ENCODE measurements around the gene PWWP2B.

DNA sequence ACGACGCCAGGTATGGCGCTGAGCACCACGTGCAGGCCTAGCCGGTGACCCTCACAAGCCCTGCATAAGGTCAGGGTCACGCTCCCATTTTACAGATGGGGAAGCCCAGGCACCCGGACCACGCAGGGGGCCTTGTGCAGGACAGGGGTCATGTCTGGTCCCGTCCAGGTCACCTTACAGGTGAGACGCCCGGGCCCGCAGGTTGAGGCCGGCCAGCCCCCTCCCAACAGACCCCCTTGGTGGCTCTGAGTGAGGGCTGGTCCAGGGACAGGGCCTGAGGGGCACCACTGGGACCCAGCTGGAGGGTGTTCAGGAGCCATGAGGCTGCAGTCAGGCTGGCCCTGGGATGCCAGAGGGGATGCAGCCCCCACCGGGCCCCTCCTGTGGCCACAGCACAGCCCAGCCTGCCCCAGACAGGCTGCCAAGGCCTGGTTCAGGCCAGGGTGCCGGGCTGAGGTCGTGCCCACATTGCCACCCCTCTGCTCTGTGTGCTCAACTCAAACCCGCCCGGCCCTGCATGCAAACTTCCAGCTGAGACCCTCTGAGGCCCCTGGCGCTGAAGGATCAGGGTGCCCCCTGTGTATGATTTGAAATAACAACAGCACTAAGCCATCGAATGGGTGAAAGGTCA, 69.0 kb downstream of the PWWP2B start:
- TF ChIP-seq, protein P1, sequence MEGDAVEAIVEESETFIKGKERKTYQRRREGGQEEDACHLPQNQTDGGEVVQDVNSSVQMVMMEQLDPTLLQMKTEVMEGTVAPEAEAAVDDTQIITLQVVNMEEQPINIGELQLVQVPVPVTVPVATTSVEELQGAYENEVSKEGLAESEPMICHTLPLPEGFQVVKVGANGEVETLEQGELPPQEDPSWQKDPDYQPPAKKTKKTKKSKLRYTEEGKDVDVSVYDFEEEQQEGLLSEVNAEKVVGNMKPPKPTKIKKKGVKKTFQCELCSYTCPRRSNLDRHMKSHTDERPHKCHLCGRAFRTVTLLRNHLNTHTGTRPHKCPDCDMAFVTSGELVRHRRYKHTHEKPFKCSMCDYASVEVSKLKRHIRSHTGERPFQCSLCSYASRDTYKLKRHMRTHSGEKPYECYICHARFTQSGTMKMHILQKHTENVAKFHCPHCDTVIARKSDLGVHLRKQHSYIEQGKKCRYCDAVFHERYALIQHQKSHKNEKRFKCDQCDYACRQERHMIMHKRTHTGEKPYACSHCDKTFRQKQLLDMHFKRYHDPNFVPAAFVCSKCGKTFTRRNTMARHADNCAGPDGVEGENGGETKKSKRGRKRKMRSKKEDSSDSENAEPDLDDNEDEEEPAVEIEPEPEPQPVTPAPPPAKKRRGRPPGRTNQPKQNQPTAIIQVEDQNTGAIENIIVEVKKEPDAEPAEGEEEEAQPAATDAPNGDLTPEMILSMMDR (conservative IDR thresholded peaks at IDR 0.05; ENCODE audit: low read depth, low read length), result no peak
- TF ChIP-seq MXI1 (IDR thresholded peaks at IDR 0.05; ENCODE audit: borderline replicate concordance, low read depth, low read length) (no peak), RAD21 (IDR thresholded peaks at IDR 0.05; ENCODE audit: low read length) (no peak), POLR2A (IDR thresholded peaks at IDR 0.05; ENCODE audit: low read depth, low read length) (no peak), RFX5 (IDR thresholded peaks at IDR 0.05; ENCODE audit: low read depth, low read length) (no peak), MAFK (IDR thresholded peaks at IDR 0.05; ENCODE audit: low read depth, low read length) (no peak), CEBPB (IDR thresholded peaks at IDR 0.05; ENCODE audit: low read depth, low read length) (no peak), BHLHE40 (IDR thresholded peaks at IDR 0.05; ENCODE audit: low read depth, low read length) (no peak), NFE2L2 (IDR thresholded peaks at IDR 0.05; ENCODE audit: low read depth, low read length) (no peak), MAZ (IDR thresholded peaks at IDR 0.05; ENCODE audit: borderline replicate concordance, low read depth, low read length) (no peak), CHD1 (IDR thresholded peaks at IDR 0.05; ENCODE audit: low read depth, low read length) (no peak), SMC3 (IDR thresholded peaks at IDR 0.05; ENCODE audit: low read depth, low read length) (no peak)
- TF ChIP-seq, protein P2, sequence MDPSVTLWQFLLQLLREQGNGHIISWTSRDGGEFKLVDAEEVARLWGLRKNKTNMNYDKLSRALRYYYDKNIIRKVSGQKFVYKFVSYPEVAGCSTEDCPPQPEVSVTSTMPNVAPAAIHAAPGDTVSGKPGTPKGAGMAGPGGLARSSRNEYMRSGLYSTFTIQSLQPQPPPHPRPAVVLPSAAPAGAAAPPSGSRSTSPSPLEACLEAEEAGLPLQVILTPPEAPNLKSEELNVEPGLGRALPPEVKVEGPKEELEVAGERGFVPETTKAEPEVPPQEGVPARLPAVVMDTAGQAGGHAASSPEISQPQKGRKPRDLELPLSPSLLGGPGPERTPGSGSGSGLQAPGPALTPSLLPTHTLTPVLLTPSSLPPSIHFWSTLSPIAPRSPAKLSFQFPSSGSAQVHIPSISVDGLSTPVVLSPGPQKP (IDR thresholded peaks at IDR 0.05; ENCODE audit: borderline replicate concordance, low read depth, low read length), result no peak
- TF ChIP-seq, protein P3, sequence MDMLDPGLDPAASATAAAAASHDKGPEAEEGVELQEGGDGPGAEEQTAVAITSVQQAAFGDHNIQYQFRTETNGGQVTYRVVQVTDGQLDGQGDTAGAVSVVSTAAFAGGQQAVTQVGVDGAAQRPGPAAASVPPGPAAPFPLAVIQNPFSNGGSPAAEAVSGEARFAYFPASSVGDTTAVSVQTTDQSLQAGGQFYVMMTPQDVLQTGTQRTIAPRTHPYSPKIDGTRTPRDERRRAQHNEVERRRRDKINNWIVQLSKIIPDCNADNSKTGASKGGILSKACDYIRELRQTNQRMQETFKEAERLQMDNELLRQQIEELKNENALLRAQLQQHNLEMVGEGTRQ (IDR thresholded peaks at IDR 0.05; ENCODE audit: low read depth, low read length), result no peak

Measured in IMR-90 (cell line).